Measurements from ENCODE around the gene TMEM209. TPM values are rescaled to one million over a fixed set of nuclear protein-coding genes. Genes with fewer than 3 reads are reported as not detected.

The TMEM209 gene
- total RNA-seq, 1 donor from 2014 or later: 22.7 TPM

GRCh38 chr7:130124711-130125110 is 80.5 kb downstream of the TMEM209 start:
- H3K4me3 Mint-ChIP-seq (ENCODE audit: unreplicated experiment): no peak overlapping the region
- H3K27ac Mint-ChIP-seq (ENCODE audit: unreplicated experiment): no peak overlapping the region
- DNase-seq (ENCODE audit: extremely low spot score, unreplicated experiment): no peak
- H3K4me1 Mint-ChIP-seq (ENCODE audit: unreplicated experiment): peaks cover 15% of the 10 kb centered on the region
- no peak for TF ChIP-seq CTCF (IDR thresholded peaks at IDR 0.05)
- no peaks in the 10 kb centered on the region for H3K9me3 Mint-ChIP-seq (ENCODE audit: unreplicated experiment)
- peaks cover 53% of the 10 kb centered on the region for H3K36me3 Mint-ChIP-seq (ENCODE audit: unreplicated experiment)
- H3K27me3 Mint-ChIP-seq (ENCODE audit: unreplicated experiment): no peaks in the 10 kb centered on the region

DNA sequence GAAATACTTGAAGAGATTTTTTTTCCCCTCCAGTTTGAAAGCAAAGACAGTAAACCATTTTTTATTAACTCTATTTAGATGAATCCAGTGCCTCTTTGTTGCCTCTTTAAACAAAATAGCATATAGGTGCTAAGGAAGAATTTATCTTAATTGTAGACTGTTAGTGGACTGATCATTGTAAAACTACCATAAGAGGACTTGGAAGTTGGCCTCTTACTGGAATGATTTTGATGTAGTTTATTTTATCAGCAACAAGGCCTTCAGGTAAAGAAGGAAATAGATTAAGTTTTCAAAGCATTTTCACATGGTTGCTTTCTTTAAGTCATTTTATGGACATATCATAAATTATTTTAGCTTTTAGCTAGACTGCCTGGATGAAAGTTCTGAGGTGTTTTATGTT is 81.7 kb downstream of the TMEM209 start:
- Mint-ChIP-seq H3K27ac (ENCODE audit: unreplicated experiment) (no peak overlapping the region), H3K27me3 (ENCODE audit: unreplicated experiment) (no peaks in the 10 kb centered on the region), H3K4me1 (ENCODE audit: unreplicated experiment) (peaks cover 15% of the 10 kb centered on the region), H3K36me3 (ENCODE audit: unreplicated experiment) (peaks cover 48% of the 10 kb centered on the region), H3K9me3 (ENCODE audit: unreplicated experiment) (no peaks in the 10 kb centered on the region), H3K4me3 (ENCODE audit: unreplicated experiment) (no peak overlapping the region)
- no peak for TF ChIP-seq CTCF (IDR thresholded peaks at IDR 0.05)
- DNase-seq (ENCODE audit: extremely low spot score, unreplicated experiment): no peak

- peaks cover 36% of the 10 kb centered on the region for H3K36me3 Mint-ChIP-seq (ENCODE audit: unreplicated experiment)
- no peaks in the 10 kb centered on the region for H3K27me3 Mint-ChIP-seq (ENCODE audit: unreplicated experiment)
- TF ChIP-seq CTCF (IDR thresholded peaks at IDR 0.05): no peak
- no peak for DNase-seq (ENCODE audit: extremely low spot score, unreplicated experiment)
- no peaks in the 10 kb centered on the region for H3K9me3 Mint-ChIP-seq (ENCODE audit: unreplicated experiment)
- H3K27ac Mint-ChIP-seq (ENCODE audit: unreplicated experiment): no peak overlapping the region
- no peaks in the 10 kb centered on the region for H3K4me1 Mint-ChIP-seq (ENCODE audit: unreplicated experiment)
- no peak overlapping the region for H3K4me3 Mint-ChIP-seq (ENCODE audit: unreplicated experiment)
These were observed 86.4 kb downstream of the TMEM209 start for GRCh38 chr7:130118801-130119200.

DNA sequence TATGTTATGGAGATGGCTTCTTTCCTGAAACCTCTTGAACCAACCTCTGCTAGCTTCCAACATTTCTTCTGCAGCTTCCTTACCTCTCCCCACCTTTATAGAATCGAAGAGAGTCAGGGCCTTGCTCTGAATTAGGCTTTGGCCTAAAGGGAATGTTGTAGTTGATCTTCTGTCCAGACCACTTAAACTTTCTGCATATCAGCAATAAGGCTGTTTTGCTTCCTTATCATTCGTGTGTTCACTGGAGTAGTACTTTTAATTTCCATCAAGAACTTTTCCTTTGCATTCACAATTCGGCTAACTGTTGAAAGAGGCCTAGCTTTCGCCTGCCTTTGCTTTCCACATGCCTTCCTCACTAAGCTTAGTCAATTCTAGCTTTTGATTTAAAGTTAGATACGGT is 86.9 kb downstream of the TMEM209 start:
- Mint-ChIP-seq H3K27ac (ENCODE audit: unreplicated experiment) (no peak overlapping the region), H3K9me3 (ENCODE audit: unreplicated experiment) (no peaks in the 10 kb centered on the region), H3K27me3 (ENCODE audit: unreplicated experiment) (no peaks in the 10 kb centered on the region), H3K4me3 (ENCODE audit: unreplicated experiment) (no peak overlapping the region), H3K4me1 (ENCODE audit: unreplicated experiment) (no peaks in the 10 kb centered on the region), H3K36me3 (ENCODE audit: unreplicated experiment) (peaks cover 31% of the 10 kb centered on the region)
- TF ChIP-seq CTCF (IDR thresholded peaks at IDR 0.05): no peak
- DNase-seq (ENCODE audit: extremely low spot score, unreplicated experiment): no peak

GRCh38 chr7:130114776-130115175 is 90.4 kb downstream of the TMEM209 start:
- peaks cover 6% of the 10 kb centered on the region for H3K9me3 Mint-ChIP-seq (ENCODE audit: unreplicated experiment)
- H3K4me1 Mint-ChIP-seq (ENCODE audit: unreplicated experiment): no peaks in the 10 kb centered on the region
- peaks cover 21% of the 10 kb centered on the region for H3K36me3 Mint-ChIP-seq (ENCODE audit: unreplicated experiment)
- no peaks in the 10 kb centered on the region for H3K27me3 Mint-ChIP-seq (ENCODE audit: unreplicated experiment)
- DNase-seq (ENCODE audit: extremely low spot score, unreplicated experiment): no peak
- TF ChIP-seq CTCF (IDR thresholded peaks at IDR 0.05): no peak
- no peak overlapping the region for H3K4me3 Mint-ChIP-seq (ENCODE audit: unreplicated experiment)
- H3K27ac Mint-ChIP-seq (ENCODE audit: unreplicated experiment): no peak overlapping the region

Other genes starting within 250 kb of the TMEM209 start
- gene ZC3HC1, start 154.0 kb downstream of the TMEM209 start, total RNA-seq: 19.5 and 19.8 TPM in 2 replicates
- 26.5 and 35.3 TPM in 2 replicates for gene KLHDC10, start 134.9 kb downstream of the TMEM209 start, total RNA-seq
- not detected in 2 replicates for gene SSMEM1, start 2.5 kb upstream of the TMEM209 start, total RNA-seq
- not detected in 2 replicates for gene CPA2, start 61.5 kb upstream of the TMEM209 start, total RNA-seq
- 23.6 and 24.7 TPM in 2 replicates for gene CPA4, start 87.8 kb upstream of the TMEM209 start, total RNA-seq
- 0.51 TPM in 1 of 2 replicates, not detected in the other for gene CPA5, start 139.4 kb upstream of the TMEM209 start, total RNA-seq
- not detected in 2 replicates for gene CPA1, start 175.1 kb upstream of the TMEM209 start, total RNA-seq
- 16.4 and 24.1 TPM in 2 replicates for gene CEP41, start 235.6 kb upstream of the TMEM209 start, total RNA-seq